Erythroblast (primary cell): ENCODE measurements around the gene HAUS1.

Source experiments
- GATA1 ChIP-seq: IDR thresholded peaks from 2 replicates; pipeline ENCODE4 v1.6.1; 2011; ENCODE audit warnings: low read depth, mild to moderate bottlenecking, control low read depth, low read length, moderate library complexity
- POLR2A ChIP-seq: IDR thresholded peaks from 2 replicates; pipeline ENCODE4 v1.6.1; 2011; ENCODE audit warnings: mild to moderate bottlenecking, low read length

GRCh38 chr18:46176001-46176400, 71.8 kb downstream of the HAUS1 start:
- no peak for TF ChIP-seq POLR2A
- TF ChIP-seq GATA1: no peak
